K562 (cell line): ENCODE data around the gene TSPAN32.

Source experiments
- CTCF ChIP-seq, 3 experiments: IDR thresholded peaks in 2 of 3; conservative IDR thresholded peaks in 1 of 3; 2 replicates each; pipeline ENCODE4 v1.5.1; 2011 to 2012; ENCODE audit warnings: low read length in 3 of 3, mild to moderate bottlenecking in 3 of 3, control low read depth in 2 of 3, improper control_type of control experiment in 1 of 3, inconsistent platforms in 1 of 3, low read depth in 1 of 3, mixed read lengths in 1 of 3, moderate library complexity in 1 of 3; ENCODE audit not compliant: insufficient read depth in 2 of 3
- ELK1 ChIP-seq: sonication (generic); formaldehyde crosslinking; IDR thresholded peaks from 2 replicates; pipeline ENCODE4 v1.8.1; 2022; ENCODE audit warnings: missing genetic modification reagents
- EZH2 ChIP-seq: IDR thresholded peaks from 2 replicates; pipeline ENCODE4 v1.6.1; 2012; ENCODE audit warnings: low read depth, mild to moderate bottlenecking, inconsistent platforms, low read length, borderline replicate concordance
- NFE2L1 ChIP-seq: fragments of 450-650 bp; IDR thresholded peaks from 2 replicates; pipeline ENCODE4 v1.6.1; 2016; ENCODE audit warnings: missing genetic modification characterization, low read depth, mild to moderate bottlenecking, missing compliant biosample characterization, moderate library complexity, borderline replicate concordance
- NR2C2 ChIP-seq, 2 experiments: fragments of 200-800 bp in 1 of 2; sonication (Bioruptor generic) in 1 of 2; sonication (generic) in 1 of 2; formaldehyde crosslinking in 1 of 2; IDR thresholded peaks; 2 replicates each; pipeline versions ENCODE4 v1.6.1 to v1.8.0; 2016 to 2022; ENCODE audit warnings: mild to moderate bottlenecking in 1 of 2, missing compliant biosample characterization in 1 of 2, missing genetic modification characterization in 1 of 2, missing genetic modification reagents in 1 of 2
- POU5F1 ChIP-seq: fragments of 150-350 bp; IDR thresholded peaks from 2 replicates; pipeline ENCODE4 v1.6.1; 2014; ENCODE audit warnings: borderline replicate concordance, low read length, low read depth, mild to moderate bottlenecking; ENCODE audit not compliant: partially characterized antibody
- REST ChIP-seq, 2 experiments: fragments of 450-650 bp; formaldehyde crosslinking in 1 of 2; IDR thresholded peaks; 2 replicates each; pipeline versions ENCODE4 v1.4.0 to v1.6.1; 2014 to 2020; ENCODE audit warnings: mild to moderate bottlenecking in 2 of 2, borderline replicate concordance in 1 of 2, low read depth in 1 of 2
- SMAD1 ChIP-seq: fragments of 150-350 bp; IDR thresholded peaks from 2 replicates; pipeline ENCODE4 v1.6.1; 2014; ENCODE audit warnings: low read length, low read depth; ENCODE audit not compliant: partially characterized antibody
- U2AF1 ChIP-seq: fragments of 200-400 bp; formaldehyde crosslinking; optimal IDR thresholded peaks from 2 replicates; pipeline ENCODE3; 2017; ENCODE audit warnings: mild to moderate bottlenecking, low read depth, low read length, moderate library complexity
- USF2 ChIP-seq: sonication (generic); formaldehyde crosslinking; IDR thresholded peaks from 2 replicates; pipeline ENCODE4 v1.5.0; 2020; ENCODE audit warnings: missing genetic modification reagents
- YY1 ChIP-seq, 3 experiments: IDR thresholded peaks; 2 replicates each; pipeline ENCODE4 v1.6.1; 2011; ENCODE audit warnings: low read length in 2 of 3, mild to moderate bottlenecking in 2 of 3, moderate library complexity in 2 of 3, borderline replicate concordance in 1 of 3, control low read depth in 1 of 3, low read depth in 1 of 3; ENCODE audit not compliant: insufficient read depth in 3 of 3, insufficient replicate concordance in 2 of 3, control insufficient read depth in 1 of 3, insufficient read length in 1 of 3; ENCODE audit errors: extremely low read depth in 1 of 3
- ZNF407 ChIP-seq: fragments of 450-650 bp; IDR thresholded peaks from 2 replicates; pipeline ENCODE4 v1.6.1; 2016; ENCODE audit warnings: low read depth
- ZNF830 ChIP-seq: fragments of 250-450 bp; sonication (Bioruptor Pico); IDR thresholded peaks from 2 replicates; pipeline ENCODE4 v1.5.0; 2021; ENCODE audit warnings: mild to moderate bottlenecking

GRCh38 chr11:2277008-2277346 lies 24.8 kb upstream of the TSPAN32 start:
- TF ChIP-seq CTCF (IDR thresholded peaks at IDR 0.05 in 2 of 3, conservative IDR thresholded peaks at IDR 0.05 in 1 of 3; ENCODE audit: insufficient read depth in 2 of 3, low read depth in 1 of 3, low read length in 3 of 3), result no peak
- peak; percentile 55; the same call in 1 of the 2 replicates for TF ChIP-seq USF2 (CRISPR knock-in tag)
- no peak for TF ChIP-seq ZNF830 (CRISPR knock-in tag)
- no peak for TF ChIP-seq U2AF1
- no peak for TF ChIP-seq ZNF407
- no peak for TF ChIP-seq YY1 (IDR thresholded peaks at IDR 0.05; ENCODE audit: borderline replicate concordance in 1 of 3, control insufficient read depth in 1 of 3, extremely low read depth in 1 of 3, insufficient read depth in 3 of 3, insufficient read length in 1 of 3, insufficient replicate concordance in 2 of 3, low read depth in 1 of 3, low read length in 2 of 3)
- no peak for TF ChIP-seq REST (IDR thresholded peaks at IDR 0.05; ENCODE audit: borderline replicate concordance)
- no peak for TF ChIP-seq REST (CRISPR knock-in tag; IDR thresholded peaks at IDR 0.05; ENCODE audit: low read depth)
- no peak for TF ChIP-seq EZH2
- TF ChIP-seq ELK1 (CRISPR knock-in tag), result no peak
- no peak for TF ChIP-seq POU5F1
- TF ChIP-seq NFE2L1, result no peak
- no peak for TF ChIP-seq SMAD1
- TF ChIP-seq NR2C2 (CRISPR knock-in tag; IDR thresholded peaks at IDR 0.05), result no peak
- no peak for TF ChIP-seq NR2C2 (tag; IDR thresholded peaks at IDR 0.05)
